MCF 10A (cell line): ENCODE data around the gene KCNMB4. TPM values are rescaled to one million over a fixed set of nuclear protein-coding genes. Genes with fewer than 3 reads are reported as not detected.

Source experiments
- BruUV-seq: library from RNA; stranded (reverse); fragments of 400-500 nt; replicated peaks from 2 replicates; lab custom pipeline; 2021; lab: Mats Ljungman, UMichigan
- CTCF ChIA-PET: fragments of 300-600 bp; sonication (Branson Sonifier 250); formaldehyde crosslinking; extraction: SDS; loops from one replicate; lab custom pipeline; 2021; ENCODE audit warnings: antibody characterized with exemption, inconsistent platforms; lab: Yijun Ruan, JAX
- POLR2A ChIA-PET: fragments of 300-600, 350-650 bp; sonication (Branson Sonifier 250); formaldehyde crosslinking; extraction: SDS; loops from one replicate; lab custom pipeline; 2020; ENCODE audit warnings: antibody characterized with exemption, inconsistent platforms; lab: Yijun Ruan, JAX
- DNase-seq: peaks from one replicate; pipeline ENCODE4 v3.0.0-alpha.2; 2018; ENCODE audit not compliant: unreplicated experiment
- H3K27ac Mint-ChIP-seq: one replicate; pipeline ENCODE4 v1.8.0; 2022; ENCODE audit warnings: mild to moderate bottlenecking, low read depth, mixed read lengths; ENCODE audit not compliant: unreplicated experiment
- H3K27me3 Mint-ChIP-seq: one replicate; pipeline ENCODE4 v1.8.0; 2022; ENCODE audit warnings: mixed read lengths; ENCODE audit not compliant: insufficient read depth, unreplicated experiment
- H3K36me3 Mint-ChIP-seq: one replicate; pipeline ENCODE4 v1.8.0; 2022; ENCODE audit warnings: mild to moderate bottlenecking, moderate library complexity, mixed read lengths; ENCODE audit not compliant: insufficient read depth, unreplicated experiment
- H3K4me1 Mint-ChIP-seq: one replicate; pipeline ENCODE4 v1.8.0; 2022; ENCODE audit warnings: mixed read lengths; ENCODE audit not compliant: insufficient read depth, unreplicated experiment
- H3K4me3 Mint-ChIP-seq: one replicate; pipeline ENCODE4 v1.8.0; 2022; ENCODE audit warnings: mild to moderate bottlenecking, moderate library complexity, mixed read lengths; ENCODE audit not compliant: unreplicated experiment
- H3K9me3 Mint-ChIP-seq: one replicate; pipeline ENCODE4 v1.8.0; 2022; ENCODE audit warnings: mixed read lengths; ENCODE audit not compliant: unreplicated experiment
- intact Hi-C: fragments of 100-400 bp; cut with micrococcal nuclease; formaldehyde crosslinking; loops from 2 replicates; pipeline ENCODE4 v1.14.1; 2022
- total RNA-seq: library from RNA; stranded (reverse); gene quantifications from 2 replicates; pipeline ENCODE4 v1.2.3, GENCODE V29; 2022
- TF ChIP-seq, protein P1 (sequence below): fragments of 200-600 bp; IDR thresholded peaks from one replicate; pipeline ENCODE4 v1.8.0; 2022; ENCODE audit warnings: antibody characterized with exemption, mild to moderate bottlenecking; ENCODE audit not compliant: unreplicated experiment

The KCNMB4 gene
- total RNA-seq, 1 experiment from 2014 or later = not detected

DNA sequence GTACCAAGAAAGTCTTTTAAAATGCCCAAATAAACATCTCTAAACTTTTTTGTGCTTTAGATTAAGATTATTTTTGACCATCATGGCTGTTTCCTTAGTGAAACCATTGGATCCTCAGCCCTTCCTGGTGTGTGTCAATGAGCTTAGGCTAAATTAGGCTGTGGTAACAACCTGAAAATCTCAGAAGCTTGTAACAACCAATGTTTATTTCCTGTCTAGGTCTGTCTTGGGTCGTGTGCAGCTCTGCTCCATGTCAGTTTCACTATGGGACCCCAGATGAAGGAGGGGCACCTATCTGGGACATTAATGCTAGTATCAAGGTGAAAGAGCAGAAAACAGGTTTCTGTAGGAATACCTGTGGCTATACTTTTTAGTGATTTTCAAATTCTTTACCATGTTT, 49.9 kb downstream of the KCNMB4 start:
- CTCF ChIA-PET = interaction anchor here (0.6 to 1.7 kb wide), 3 partner anchors 13 to 537 kb away, joined by 3 to 11 read pairs (median 4); no protein-coding TSS in a partner anchor
- no peak overlapping the region for H3K4me3 Mint-ChIP-seq
- BruUV-seq = no TSS peak
- H3K9me3 Mint-ChIP-seq = no peaks in the 10 kb centered on the region
- no peaks in the 10 kb centered on the region for H3K36me3 Mint-ChIP-seq
- no peaks in the 10 kb centered on the region for H3K4me1 Mint-ChIP-seq
- H3K27me3 Mint-ChIP-seq = no peaks in the 10 kb centered on the region
- intact Hi-C loops = no loop called here
- POLR2A ChIA-PET = interaction anchor here (1.1 kb wide), 1 partner anchor 13 kb away, joined by 3 read pairs; no protein-coding TSS in a partner anchor
- H3K27ac Mint-ChIP-seq = no peak overlapping the region
- TF ChIP-seq, protein P1, sequence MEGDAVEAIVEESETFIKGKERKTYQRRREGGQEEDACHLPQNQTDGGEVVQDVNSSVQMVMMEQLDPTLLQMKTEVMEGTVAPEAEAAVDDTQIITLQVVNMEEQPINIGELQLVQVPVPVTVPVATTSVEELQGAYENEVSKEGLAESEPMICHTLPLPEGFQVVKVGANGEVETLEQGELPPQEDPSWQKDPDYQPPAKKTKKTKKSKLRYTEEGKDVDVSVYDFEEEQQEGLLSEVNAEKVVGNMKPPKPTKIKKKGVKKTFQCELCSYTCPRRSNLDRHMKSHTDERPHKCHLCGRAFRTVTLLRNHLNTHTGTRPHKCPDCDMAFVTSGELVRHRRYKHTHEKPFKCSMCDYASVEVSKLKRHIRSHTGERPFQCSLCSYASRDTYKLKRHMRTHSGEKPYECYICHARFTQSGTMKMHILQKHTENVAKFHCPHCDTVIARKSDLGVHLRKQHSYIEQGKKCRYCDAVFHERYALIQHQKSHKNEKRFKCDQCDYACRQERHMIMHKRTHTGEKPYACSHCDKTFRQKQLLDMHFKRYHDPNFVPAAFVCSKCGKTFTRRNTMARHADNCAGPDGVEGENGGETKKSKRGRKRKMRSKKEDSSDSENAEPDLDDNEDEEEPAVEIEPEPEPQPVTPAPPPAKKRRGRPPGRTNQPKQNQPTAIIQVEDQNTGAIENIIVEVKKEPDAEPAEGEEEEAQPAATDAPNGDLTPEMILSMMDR = no peak
- no peak for DNase-seq

DNA sequence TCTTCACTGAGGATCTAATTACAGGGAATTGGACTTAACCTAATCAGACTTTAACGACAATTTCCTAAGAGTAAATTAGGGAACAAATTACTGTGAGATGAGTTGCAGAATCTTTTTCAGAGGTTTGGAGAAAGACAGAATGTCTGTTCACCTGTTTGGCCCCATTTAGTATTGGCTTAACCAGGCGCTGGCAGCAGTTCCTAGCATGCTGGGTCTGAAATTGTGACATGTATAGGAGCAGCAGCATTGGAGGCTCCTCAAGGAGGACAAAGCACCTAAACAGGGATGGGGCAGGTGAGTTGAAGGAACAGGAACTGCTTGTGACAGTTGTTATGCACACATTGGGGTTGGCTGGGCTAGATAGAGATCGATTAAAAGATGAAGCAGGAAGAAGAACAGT, 51.0 kb downstream of the KCNMB4 start:
- Mint-ChIP-seq H3K27ac (no peak overlapping the region), H3K4me1 (no peaks in the 10 kb centered on the region), H3K9me3 (no peaks in the 10 kb centered on the region), H3K4me3 (no peak overlapping the region), H3K36me3 (no peaks in the 10 kb centered on the region), H3K27me3 (no peaks in the 10 kb centered on the region)
- intact Hi-C loops = no loop called here
- CTCF ChIA-PET = interaction anchor here (1.7 kb wide), 1 partner anchor 14 kb away, joined by 11 read pairs; no protein-coding TSS in a partner anchor
- DNase-seq = no peak
- BruUV-seq = no TSS peak
- TF ChIP-seq, protein P1 = no peak
- POLR2A ChIA-PET = no interaction called here

DNA sequence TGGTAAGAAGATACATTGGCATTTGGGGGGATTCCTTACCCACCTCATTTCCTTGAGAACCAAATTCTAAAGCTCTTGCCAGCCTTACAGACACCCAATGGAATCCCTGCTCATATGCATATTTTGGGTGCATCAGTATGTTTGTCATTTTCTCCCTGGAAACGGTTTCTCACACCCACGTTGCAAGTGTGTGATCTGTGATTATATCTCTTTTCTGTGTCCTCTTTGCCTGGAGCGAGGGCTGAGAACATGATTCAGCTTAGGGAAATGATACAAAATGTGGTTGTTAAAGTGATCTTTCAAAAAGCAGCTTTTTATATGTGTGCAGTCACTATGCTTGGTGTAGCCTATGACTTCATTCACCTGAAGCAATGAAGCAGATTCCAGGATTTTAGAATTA, 52.0 kb downstream of the KCNMB4 start:
- no peak overlapping the region for H3K27ac Mint-ChIP-seq
- TF ChIP-seq, protein P1 = no peak
- H3K9me3 Mint-ChIP-seq = no peaks in the 10 kb centered on the region
- no peaks in the 10 kb centered on the region for H3K27me3 Mint-ChIP-seq
- CTCF ChIA-PET = interaction anchor here (0.6 to 0.7 kb wide), 4 partner anchors 11 to 180 kb away, joined by 3 to 4 read pairs (median 3); no protein-coding TSS in a partner anchor
- peak; percentile 3 for DNase-seq
- no peaks in the 10 kb centered on the region for H3K4me1 Mint-ChIP-seq
- H3K36me3 Mint-ChIP-seq = no peaks in the 10 kb centered on the region
- intact Hi-C loops = no loop called here
- no TSS peak for BruUV-seq
- no peak overlapping the region for H3K4me3 Mint-ChIP-seq
- POLR2A ChIA-PET = no interaction called here

DNA sequence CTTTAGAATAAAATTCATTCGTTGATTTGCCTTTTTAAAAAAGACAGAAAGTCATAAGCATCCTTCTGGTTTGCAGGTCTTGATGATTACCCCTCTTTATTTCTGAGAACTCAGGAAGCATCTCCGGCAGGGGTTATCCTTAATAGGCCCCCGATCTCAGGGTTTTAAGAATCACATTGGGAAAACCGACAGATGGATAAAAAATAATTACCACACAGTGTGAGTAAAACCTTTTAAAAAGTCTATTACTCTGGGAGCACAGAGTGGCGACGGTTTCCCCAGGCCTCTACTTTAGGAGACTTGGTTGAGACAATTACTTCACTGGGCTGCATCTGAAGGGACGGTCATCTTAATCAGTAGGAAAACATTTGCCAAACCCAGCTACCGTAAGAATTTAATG, 56.5 kb downstream of the KCNMB4 start:
- POLR2A ChIA-PET = no interaction called here
- no peaks in the 10 kb centered on the region for H3K4me1 Mint-ChIP-seq
- TF ChIP-seq, protein P1 = no peak
- H3K27me3 Mint-ChIP-seq = no peaks in the 10 kb centered on the region
- intact Hi-C loops = no loop called here
- H3K27ac Mint-ChIP-seq = no peak overlapping the region
- no peak for DNase-seq
- H3K4me3 Mint-ChIP-seq = no peak overlapping the region
- CTCF ChIA-PET = interaction anchor here (0.9 kb wide), 1 partner anchor 60 kb away, joined by 4 read pairs; no protein-coding TSS in a partner anchor
- H3K9me3 Mint-ChIP-seq = no peaks in the 10 kb centered on the region
- H3K36me3 Mint-ChIP-seq = no peaks in the 10 kb centered on the region
- no TSS peak for BruUV-seq
